ENCODE results near the gene INTS11.

The INTS11 gene

GRCh38 chr1:1283821-1284220 lies 40.6 kb downstream of the INTS11 start:
- 0 out of 2 replicates have a peak, but pooled peaks have one; percentile 10 for TF ChIP-seq CTCF (IDR thresholded peaks at IDR 0.05; ENCODE audit: borderline replicate concordance, insufficient read depth, low read depth, low read length)
- H3K4me3 ChIP-seq (ENCODE audit: low read depth, low read length): no peak overlapping the region

GRCh38 chr1:1282998-1283397 lies 41.5 kb downstream of the INTS11 start:
- no peak for TF ChIP-seq CTCF (IDR thresholded peaks at IDR 0.05; ENCODE audit: borderline replicate concordance, insufficient read depth, low read depth, low read length)
- no peak overlapping the region for H3K4me3 ChIP-seq (ENCODE audit: low read depth, low read length)

- H3K4me3 ChIP-seq (ENCODE audit: low read depth, low read length): no peak overlapping the region
- no peak for TF ChIP-seq CTCF (IDR thresholded peaks at IDR 0.05; ENCODE audit: borderline replicate concordance, insufficient read depth, low read depth, low read length)
Measured at GRCh38 chr1:1281533-1282321, 42.7 kb downstream of the INTS11 start.

- no peak overlapping the region for H3K4me3 ChIP-seq (ENCODE audit: low read depth, low read length)
- no peak for TF ChIP-seq CTCF (IDR thresholded peaks at IDR 0.05; ENCODE audit: borderline replicate concordance, insufficient read depth, low read depth, low read length)
Measured at GRCh38 chr1:1280782-1281481, 43.5 kb downstream of the INTS11 start.

- no peak overlapping the region for H3K4me3 ChIP-seq (ENCODE audit: low read depth, low read length)
- no peak for TF ChIP-seq CTCF (IDR thresholded peaks at IDR 0.05; ENCODE audit: borderline replicate concordance, insufficient read depth, low read depth, low read length)
Measured at GRCh38 chr1:1279028-1279427, 45.4 kb downstream of the INTS11 start.

GRCh38 chr1:1278620-1279019 lies 45.8 kb downstream of the INTS11 start:
- no peak for TF ChIP-seq CTCF (IDR thresholded peaks at IDR 0.05; ENCODE audit: borderline replicate concordance, insufficient read depth, low read depth, low read length)
- H3K4me3 ChIP-seq (ENCODE audit: low read depth, low read length): no peak overlapping the region

- H3K4me3 ChIP-seq (ENCODE audit: low read depth, low read length): no peak overlapping the region
- TF ChIP-seq CTCF (IDR thresholded peaks at IDR 0.05; ENCODE audit: borderline replicate concordance, insufficient read depth, low read depth, low read length): no peak
Measured at GRCh38 chr1:1275836-1276235, 48.6 kb downstream of the INTS11 start.

Measured in GM12875 (cell line).